GM21737 (cell line): ENCODE data around the gene FRMD1.

Experiments used
- ATAC-seq: cut with Tn5 transposase; IDR thresholded peaks from one replicate; pipeline ENCODE4 v1.9.1; 2021; ENCODE audit warnings: mild to moderate bottlenecking, moderate library complexity; ENCODE audit not compliant: unreplicated experiment

FRMD1 gene

DNA sequence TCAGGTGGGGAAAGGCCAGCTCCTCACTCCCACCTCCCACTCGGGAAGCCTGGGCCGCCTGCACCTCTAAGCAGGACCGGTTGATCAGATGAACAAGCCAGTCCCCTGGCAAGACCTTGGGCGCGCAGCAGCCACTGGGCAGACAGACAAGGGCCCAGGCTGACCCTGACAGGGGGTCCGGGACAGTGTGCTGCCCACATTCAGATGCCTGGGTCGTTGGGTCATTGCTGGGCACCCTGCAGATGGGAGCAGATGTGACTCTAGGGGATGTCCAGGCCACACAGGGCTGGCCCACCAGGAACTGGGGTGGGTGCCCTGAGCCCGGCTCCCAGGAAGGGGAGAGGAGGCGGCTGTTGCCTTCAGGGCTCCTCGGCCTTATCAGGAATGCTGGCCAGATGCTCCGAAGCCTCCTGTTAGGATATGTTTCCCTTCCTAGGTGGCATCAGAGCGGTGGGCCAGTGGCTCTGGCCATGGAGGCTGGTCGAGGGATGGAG, 17.3 kb upstream of the FRMD1 start:
- no peak for ATAC-seq

DNA sequence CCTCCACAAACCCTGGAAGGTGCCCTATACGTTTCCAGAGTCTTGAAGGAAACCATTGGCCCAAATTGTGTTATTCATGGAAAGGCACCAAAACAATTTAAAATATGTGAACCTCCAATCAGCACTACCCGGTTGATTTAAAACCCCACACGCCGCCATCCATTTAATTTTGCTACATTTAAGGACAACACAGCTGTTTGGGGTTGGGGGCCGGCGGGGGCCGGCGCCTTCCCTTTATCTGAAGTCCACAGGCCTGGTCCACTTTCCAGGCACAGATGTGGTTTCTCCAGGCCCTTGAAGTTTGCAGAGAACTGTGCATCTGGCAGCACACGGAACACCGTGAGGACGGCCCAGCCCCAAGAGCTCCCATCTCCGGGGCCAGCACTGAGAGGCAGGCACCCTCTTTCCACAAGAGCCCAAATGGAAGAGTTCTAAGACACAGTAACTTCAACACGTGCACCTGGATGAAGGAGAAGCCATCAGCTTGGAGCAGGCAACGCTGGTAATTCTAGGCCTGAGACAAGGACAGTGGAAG, 16.8 kb upstream of the FRMD1 start:
- ATAC-seq, result no peak

DNA sequence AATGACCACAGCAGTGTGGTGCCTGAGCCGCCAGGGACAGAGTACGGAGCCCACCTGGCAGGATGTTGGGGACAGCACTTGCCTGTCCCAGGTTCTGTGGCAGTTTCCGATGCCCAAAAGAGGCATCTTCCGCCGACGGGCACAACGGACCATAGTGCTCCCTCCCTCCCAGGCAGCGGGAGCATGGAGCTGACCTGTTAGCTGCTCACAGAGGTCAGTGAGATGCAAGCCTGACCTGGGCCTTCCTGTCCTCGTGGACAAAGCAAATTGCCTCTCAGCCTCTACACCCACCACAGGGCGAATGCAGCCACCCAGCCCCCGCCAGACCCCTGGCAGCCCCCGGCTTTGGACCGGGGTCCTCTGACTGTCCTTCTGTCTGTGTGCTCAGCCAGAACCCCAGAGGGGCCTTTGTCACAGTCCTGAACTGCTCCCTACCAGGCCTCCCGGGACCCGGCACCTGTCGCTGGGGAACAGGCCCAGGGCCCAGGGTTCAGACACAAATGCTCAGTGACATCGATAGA, 16.2 kb upstream of the FRMD1 start:
- no peak for ATAC-seq

DNA sequence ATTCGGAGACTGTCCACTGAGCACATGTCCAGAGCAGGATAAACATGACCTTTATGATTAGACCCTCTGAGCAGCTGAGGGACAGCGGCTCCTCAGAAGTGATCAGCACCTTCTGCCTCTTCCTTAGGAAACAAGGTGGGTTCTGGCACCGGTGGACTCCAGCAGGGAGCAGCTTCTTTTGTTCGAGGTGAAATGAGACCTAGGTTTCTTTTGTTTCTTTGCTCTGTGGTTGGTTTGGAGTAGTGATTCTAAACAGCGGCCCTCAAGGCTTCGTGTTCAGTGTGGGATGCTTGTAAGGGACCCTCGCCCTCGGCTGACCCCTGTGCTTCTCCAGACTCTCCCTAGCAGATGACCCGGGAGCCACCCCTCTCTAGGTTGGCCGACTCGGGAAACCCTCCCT, 14.6 kb upstream of the FRMD1 start:
- no peak for ATAC-seq

DNA sequence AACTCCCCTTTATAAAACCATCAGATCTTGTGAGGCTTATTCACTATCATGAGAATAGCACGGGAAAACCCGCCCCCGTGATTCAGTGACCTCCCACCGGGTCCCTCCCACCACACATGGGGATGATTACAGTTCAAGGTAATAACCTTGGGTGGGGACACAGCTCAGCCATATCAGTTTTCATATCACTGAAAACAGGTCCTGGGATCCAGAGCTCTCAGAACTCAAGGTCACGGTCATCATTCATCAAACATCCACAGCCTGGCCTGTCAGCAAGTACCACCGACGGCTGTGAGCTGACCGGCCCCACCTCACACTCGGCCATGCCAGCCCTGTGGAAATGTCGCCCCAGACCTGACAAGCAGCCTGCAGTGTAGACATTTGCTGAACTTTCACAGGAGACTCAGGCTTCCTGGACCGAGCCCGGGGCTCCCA, 14.1 kb upstream of the FRMD1 start:
- ATAC-seq, result no peak

DNA sequence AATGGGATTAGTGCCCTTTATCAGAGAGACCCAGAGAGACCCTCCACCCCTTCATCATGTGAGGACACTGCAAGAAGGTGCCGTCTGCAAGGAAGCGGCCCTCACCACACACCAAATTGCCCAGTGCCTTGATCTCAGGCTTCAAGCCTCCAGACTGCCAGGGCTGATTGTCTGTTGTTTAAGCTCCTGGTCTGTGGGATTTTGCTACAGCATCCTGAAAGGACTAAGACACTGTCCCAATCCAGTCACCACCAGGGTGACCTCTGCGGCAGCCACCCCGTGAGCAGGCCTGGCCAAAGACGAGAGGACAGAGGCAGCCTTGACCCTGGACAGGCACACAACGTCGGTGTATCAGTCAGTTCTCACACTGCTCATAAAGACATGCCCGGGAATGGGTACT, 13.5 kb upstream of the FRMD1 start:
- no peak for ATAC-seq

DNA sequence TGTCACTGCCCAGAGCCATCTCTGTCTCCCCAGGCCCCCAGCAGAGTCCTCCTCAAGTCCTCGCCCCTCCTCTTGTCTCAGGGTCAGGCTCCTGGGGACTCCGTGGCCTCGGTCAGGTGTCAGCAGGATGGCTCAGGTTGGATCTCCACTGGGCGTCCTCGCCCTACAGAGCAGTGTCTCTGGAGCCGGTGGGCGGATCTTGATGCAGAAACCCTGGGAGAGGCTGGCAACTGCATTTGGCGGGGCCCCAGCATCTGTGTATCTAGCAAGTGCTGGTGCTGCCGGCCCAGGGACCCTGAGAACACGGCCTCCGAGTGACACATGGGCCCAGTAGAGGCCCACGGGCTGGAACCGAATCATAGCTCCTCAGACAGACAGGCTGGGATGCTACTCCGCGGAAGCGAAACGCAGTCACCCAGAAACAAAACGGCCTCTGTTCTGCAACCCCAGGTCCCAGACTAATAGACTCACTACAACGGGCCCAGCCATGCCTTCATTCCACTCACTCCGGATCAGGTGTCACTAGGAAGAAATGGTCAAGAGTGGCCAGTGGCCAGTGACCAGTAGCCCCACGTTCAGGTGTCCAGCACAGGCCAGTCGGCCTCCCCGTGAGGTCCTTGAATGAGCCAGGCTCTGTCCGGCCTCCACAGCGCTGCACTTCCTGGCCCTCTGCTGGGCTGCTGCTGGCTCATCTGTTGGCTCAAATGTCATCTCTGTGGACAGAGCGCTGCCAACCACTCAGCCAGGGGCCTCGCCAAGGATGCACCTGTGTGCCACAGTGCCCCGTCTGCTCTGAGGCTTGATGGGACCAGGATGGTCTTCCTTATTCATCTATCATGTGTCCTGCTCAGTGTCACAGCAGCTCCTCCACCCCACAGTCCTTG, 12.6 kb upstream of the FRMD1 start:
- no peak for ATAC-seq

DNA sequence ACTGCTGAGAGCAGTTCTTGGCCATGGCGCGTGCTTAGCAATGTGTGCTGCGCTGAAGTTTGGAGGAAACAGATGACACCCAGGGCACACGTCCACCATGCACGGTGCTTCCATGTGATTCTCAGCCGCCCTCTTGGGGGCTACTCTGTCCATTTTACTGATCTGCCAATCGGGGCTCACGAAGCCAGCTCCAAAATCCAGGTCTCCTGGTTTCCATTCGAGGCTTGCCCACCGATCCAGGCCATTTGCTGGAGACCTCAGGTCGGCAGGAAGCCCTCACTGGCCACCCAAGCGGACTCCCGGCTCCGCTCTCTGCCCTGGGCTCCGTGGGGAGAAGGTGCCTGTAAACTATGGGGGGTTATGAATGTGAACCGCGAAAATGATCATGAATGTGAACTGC, 11.7 kb upstream of the FRMD1 start:
- no peak for ATAC-seq

DNA sequence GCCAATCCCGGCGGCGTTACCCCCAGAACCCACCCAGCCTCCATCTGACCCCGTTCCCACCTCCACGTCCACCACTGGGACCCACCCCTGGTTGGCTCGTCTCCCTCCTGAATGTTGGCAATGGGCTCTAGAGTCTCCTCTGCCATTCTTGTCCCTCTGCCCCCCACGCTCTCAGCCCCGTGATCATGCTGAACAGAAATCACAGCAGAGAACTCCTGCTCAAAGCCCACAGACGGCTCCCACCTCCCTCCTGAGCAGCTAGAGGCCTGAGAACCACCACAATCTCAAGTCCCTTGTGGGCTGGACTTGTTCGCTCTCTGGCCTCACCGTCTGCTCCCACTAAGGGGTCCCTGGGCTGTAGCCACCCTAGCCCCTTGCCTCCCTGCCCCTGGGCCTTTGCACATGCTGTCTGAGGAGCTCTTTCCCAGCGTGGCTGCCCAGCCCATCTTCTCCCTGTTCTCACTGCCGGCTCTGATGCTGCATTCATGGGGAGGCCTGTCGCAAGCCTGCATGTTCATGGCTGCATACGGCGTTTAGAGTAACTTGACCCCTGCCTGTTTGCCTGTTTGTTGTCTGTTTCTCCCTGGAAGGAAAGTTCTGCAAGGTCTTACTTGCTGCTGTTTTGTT, 11.2 kb upstream of the FRMD1 start:
- ATAC-seq, result no peak

DNA sequence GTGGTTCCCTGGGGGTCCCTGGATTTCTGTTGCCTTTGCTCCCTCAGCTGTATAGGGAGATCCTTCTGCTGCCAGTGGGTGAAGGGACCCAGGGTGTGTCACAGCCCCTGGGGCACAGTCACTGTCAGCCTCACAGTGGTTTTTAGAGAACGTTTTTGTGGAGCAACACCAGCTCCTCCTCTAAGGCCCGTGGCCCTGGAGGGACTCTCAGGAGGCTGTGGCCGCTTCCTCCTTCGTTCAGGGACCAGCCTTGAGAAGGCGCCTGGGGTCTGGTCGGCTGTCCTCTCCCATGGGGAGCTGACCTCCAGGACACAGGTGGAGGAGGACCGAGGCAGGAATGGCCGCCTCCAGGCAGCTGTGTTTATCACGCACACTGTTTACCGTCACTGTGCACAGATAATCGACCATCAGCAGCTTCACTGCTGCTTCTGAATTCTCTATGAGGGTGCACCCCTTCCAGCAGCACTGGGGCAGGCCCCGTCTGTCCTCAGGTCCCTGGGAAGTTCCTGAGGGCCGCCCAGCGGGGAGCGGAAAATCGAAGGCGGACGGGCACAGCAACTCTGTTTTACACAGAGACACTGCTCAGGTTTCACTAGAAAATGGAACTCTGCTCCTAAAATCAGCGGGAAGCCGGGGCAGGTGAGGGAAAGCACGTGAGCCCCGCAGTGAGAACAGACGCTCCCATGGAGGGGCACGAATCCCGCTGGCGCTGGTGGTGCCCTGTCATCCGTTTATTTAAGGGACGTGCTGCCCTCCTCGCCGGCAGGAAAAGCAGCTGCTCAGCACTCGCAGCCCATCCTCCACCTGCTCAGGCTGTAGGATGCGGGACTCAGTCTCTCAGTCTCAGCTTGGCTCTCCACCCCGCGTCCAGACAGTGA, 10.4 kb upstream of the FRMD1 start:
- no peak for ATAC-seq

DNA sequence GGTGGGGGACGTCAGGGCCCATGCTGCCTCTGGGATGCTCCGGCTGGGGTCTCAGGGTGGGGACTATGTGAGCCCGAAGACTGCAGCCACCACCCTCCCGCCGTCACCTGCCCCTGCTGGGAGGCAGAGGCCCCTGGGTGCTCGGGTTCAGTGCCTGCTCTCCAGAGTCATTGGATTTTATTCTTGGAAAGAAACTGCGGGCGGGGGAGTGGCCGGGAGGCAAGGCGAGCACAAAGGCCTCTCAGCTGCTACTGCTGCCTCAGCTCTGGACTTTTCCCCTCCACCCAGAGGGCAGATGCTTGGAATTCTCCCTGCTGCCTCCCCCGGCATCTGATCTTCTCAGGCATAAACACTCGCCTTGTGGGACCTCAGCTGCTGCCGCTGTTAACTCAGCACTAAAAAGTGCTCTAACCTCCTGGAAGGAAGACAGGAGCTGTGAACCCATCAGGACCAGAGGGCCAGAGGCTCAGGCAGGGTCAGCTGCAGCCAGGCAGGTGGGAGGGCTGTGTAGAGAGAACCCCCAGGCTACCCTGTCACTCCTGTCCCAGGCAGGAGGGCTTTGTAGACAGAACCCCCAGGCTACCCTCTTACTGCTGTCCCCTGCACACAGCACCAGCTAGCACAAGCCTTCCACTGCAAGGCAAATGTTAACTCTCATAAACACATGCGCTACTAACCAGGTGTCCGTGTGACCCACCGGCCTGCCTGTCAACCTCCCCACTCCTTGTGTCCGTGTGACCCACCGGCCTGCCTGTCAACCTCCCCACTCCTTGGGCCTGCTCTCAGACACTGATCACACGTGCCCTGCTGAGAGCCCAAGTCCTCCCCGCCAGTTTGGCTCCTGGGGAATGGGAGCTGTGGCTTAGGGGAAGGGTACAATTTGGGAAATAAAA, 9.4 kb upstream of the FRMD1 start:
- ATAC-seq, result no peak

DNA sequence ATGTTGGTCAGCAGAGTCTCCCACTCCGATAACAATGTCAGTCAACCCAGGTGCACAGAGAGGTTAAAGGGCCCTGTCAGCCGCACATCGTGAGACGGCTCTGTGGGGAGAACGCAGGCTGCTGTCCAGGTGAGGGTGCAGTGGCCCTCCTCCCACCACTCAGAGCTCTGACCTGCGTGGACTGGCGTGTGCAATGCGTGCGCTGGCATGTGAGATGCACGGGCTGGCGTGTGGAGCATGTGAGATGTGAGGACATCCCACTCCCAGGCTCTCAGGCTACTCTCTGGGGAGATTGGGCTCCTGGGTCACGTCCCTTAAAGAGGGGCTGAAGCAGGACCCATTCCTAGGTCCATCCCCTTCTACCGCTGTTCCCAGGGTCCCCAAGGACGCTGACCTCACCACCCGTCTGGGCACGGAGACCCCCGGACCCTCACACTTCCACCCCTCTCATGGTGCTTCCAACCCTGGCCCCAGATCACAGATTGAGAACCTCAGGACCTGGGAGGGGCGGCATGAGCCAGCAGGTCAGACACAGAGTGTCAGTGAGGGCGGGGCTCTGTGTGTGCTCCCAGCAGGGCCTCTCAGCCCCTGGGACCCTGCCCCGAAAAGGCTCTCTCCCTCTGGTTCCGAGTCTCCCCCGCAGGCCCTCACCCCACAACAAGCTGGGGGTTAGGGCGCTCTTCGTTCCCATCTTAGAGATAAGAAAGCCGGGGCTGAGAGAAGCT, 8.6 kb upstream of the FRMD1 start:
- ATAC-seq, result no peak

DNA sequence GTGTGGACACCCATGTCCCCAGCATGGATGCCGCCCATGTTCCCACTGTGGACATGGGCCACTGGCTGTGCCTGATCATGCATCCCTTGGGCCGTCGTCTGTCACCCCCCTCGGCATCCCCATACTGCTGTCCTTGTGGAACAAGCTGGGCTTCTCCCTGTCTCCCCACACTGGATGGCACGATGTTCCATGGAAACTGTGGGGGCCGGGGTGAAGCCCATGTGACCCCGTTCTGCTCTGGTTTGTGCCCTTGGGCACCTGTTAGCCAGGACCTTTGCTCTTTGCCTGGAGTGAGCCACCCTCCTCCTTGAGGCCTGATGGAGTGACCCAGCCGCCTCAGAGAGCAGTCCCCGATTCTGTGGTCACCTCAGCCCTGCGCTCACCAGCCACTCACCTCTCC, 7.6 kb upstream of the FRMD1 start:
- ATAC-seq, result no peak

DNA sequence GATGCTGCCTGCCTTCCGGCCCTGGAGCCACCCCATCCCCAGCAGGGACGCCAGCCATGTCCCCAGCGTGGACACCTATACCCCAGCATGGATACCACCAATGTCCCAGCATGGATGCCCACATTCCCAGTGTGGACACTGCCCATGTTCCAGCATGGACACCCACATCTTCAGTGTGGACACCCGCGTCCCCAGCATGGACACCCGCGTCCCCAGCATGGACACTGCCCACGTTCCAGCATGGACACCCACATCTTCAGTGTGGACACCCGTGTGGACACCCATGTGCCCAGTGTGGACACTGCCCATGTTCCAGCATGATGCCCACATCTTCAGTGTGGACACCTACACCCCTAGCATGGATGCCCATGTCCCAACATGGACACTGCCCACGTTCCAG, 7.1 kb upstream of the FRMD1 start:
- ATAC-seq, result no peak

DNA sequence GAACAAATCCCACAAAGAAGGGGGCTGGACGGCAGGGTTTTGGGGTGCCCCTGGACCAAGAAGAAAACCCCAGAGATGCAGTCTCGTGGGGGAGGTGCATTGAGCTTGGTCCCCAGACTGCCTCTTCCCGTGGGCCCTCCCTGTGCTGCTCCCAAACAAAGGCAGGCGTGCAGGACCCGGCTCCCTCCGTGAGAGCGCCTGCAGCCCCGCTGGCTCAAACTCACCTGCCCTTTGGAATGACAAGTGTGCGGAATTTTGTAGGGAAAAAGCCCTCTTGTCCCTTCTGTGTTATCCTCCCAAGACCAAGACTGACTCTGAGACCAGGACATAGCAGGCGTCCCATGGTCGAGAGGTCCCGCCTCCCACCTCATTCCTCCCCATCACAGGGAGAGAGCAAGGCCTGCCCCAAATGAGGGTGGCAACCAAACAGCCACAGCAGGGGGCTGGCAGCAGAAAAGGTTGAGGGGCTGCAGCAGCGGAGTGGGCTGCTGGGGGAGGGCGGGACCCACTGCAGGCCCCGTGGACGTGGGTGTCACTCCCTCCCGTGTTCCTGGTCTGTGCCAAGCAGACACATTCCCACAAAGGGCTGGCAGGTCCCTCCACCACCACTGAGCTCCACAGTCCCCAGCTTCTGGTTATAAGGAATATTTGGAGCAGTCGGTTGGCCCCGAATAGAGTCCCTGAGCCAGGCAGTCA, 5.6 kb upstream of the FRMD1 start:
- ATAC-seq, result no peak

DNA sequence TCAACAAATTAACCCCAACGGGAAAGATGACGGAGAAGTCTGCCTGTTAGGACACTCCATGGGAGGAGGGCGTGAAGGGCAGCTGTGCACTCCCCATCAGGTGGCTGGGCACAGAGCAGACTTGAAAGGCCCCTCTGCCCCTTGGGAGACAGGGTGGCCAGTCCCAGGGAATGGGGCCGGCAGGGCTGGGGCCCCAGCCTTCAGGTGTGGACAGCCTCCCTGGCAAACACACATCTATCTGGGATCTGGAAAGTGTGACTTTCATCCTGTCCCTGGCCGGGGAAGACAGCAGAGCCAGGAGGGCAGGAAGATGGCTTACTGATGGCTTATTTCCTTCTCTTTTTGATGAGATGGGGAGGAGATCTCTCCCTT, 4.5 kb upstream of the FRMD1 start:
- ATAC-seq, result no peak

DNA sequence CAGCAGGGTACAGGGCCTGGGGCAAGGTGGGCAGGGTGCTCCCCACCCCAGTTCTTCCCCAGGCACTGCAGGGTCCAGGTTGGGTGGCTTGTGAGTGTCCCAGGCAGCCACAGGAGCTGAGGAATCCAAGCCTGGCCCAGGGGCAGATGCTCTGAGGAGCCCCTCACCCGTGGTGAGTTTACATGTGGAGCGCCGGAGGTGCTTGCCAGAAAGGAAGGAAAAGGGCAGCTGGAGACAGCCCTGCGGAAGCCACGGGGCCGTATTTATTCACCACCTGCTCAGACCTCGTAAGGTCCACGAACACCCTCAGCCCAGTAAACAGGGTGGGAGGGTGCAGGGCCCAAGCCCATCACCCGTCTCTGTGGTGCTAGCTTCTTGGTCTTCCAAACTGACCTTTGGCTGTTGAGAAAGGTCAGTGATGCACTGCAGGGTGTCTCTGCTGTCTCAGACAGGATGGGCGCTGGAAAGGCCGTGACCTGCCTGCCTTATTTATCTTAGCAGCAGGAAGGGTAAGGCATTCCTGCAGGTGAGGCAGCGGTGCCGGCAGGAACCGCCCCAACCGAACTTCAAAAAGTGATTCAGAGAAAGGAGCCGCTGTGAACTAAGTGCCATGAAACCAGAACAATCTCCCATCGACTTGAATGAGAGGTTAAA, 4.0 kb upstream of the FRMD1 start:
- no peak for ATAC-seq

DNA sequence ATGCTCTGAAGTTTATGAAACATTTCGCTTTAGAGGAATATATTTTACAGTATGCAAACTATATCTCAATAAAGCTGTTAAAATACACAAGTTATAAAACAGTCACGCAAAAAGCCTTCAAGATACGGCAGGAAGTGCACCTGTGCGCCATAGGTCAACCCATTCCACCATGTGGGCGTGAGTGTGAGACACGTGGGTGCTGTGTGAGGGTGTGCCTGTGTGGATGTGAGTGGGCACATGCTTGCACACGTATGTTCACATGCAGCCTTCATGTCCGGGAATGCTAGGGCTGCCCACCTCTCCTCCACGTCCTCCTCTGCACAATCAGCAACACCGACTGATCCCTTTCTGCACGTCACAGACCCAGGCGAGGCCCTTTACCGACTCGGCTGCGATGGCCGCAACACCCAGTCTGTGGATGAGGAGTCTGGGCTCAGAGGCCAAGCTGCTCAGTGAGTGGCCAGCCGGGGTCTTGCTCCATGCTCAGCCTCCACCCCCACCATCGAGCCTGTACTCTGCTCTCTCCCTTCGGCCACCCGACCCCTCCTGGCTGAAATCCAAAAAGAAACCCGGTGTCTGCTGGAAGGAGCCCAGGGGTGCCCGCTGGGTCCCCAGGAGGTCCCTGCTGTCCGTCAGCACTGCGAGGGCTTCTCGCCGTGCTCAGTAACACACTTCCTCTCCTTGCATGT, 3.0 kb upstream of the FRMD1 start:
- ATAC-seq, result no peak
